Renal cortex interstitium (tissue), 11 donors: Measurements from ENCODE around the gene HMCN2. TPM values are rescaled to one million over a fixed set of nuclear protein-coding genes. Genes with fewer than 3 reads are reported as not detected.
"Not testable (repeated sequence)": the region's sequence is repeated elsewhere in the genome, so short reads cannot be mapped to it uniquely, and the experiment has no call there.

Source experiments
- DNase-seq, 11 donors: peaks; one replicate each; pipeline ENCODE4 v3.0.0-alpha.2; 2013; ENCODE audit warnings: low read depth in 9 of 11, low spot score in 4 of 11; ENCODE audit errors: extremely low read depth in 1 of 11
- polyA plus RNA-seq, 3 donors: library from polyadenylated mRNA; unstranded; fragments of 120-200 nt; gene quantifications; one replicate each; pipeline ENCODE4 v1.2.1, GENCODE V29; 2013; ENCODE audit not compliant: insufficient read length in 3 of 3

Gene HMCN2
- polyA plus RNA-seq, 3 donors: 0.76 to 1.6 (median 1.3) TPM

DNA sequence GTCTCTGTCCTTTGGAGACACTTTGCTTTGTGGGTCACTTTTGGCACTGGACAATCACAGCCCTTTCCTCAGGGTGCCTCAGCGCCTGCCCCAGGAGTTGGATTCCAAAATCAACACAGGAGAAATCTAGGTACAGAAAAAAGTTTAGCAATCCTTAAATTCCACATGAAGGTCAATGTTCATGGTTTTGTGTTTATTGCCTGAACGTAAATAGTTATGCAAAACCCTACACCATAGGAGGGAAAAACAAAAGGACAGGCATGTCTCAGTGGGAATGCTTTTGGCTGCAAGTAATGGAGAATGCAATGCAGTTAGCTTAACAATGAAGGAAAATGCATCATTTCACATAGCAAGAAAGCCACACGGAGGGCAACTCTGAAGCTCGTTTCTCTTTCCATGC lies 6.5 kb upstream of the HMCN2 start:
- DNase-seq: no peak

DNA sequence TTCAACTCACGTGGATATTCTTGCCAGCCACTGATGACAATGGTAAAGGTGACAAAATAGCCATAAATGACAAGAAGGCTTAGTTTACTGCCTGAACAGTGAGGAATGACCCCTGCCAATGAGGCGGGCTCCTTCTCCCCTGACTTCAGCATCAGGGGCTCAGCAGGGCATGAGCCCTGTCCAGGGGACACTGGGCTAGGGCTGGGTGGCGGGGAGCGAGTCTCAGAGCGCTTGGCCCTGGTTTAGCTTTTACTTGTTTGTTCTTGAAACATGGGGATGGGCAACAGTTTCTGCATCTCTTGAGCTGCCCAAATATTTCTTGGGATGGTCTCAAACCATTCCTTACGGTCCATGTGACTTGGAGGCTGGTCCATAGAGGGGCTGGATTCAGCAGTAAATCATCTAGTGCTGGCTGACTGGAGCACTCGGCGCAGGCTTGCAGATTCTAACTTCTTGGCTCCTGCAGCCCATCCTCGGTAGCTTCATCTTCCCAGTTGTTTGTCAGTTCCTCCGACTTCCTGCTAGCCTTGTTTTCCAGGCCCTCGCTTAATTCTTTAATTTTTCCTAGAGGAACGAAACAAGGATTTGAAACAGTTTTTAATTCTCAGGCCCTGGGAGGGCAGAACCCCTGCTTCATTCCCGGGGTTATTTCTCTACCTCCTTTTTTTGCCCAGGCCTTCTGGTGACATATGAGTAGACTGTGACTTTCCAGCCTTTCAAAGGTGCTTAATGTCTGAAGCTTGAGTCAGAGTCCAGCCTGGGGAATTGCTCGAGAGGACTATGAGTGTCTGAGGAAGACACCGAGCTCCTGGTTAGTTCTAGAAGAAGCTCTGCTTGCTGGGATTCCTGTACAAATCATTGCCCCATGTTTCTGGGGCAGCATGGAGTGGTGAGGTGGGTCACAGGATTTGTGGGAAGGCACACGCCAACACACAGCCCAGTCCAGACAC lies 4.5 kb upstream of the HMCN2 start:
- no peak for DNase-seq

DNA sequence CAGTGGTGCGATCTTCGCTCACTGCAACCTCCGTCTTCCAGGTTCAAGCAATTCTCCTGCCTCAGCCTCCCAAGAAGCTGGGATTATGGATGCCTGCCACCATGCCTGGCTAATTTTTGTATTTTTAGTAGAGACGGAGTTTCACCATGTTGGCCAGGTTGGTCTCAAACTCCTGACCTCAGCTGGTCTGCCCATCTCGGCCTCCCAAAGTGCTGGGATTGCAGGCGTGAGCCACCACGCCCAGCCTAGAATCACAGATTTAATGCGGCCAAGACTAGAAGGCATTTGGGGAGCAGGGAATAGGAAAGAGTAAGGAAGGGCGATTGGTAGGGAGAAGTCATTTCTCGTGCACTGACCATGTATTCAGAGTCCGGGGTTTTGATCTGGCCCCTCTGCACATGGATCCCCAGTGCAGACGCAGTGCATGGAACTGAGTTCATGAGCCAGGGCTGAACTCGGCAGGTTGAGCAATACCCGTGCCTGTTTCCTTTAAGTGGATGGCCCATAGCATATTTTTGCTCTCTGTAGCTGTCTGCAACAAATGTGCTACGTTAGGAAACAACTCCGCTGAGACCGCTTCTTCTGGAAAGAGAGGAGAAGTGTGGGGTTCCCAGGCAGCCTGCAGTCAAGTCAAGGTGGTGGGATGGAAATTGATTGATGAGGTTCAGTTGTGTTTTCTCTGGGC lies 3.4 kb upstream of the HMCN2 start:
- no peak for DNase-seq

DNA sequence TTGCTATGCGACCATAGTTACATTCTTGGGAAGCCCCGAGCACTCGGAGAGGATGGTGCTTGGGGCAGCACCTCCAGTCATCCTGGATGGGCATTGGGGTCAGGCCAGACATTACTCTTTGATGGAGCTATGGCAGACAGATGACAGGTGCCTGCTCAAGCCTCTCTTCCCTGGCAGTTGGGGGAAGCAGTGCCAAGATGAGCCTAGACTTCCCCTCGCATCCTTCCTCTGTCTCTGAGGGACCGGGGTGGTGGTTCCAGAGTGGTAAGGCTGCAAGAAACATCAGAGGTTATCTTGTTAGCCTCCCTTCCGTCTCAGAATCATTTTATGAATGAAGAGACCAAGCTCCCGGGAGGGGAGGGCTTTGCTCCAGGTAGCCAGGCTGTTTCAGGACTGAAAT lies 2.8 kb upstream of the HMCN2 start:
- no peak for DNase-seq

DNA sequence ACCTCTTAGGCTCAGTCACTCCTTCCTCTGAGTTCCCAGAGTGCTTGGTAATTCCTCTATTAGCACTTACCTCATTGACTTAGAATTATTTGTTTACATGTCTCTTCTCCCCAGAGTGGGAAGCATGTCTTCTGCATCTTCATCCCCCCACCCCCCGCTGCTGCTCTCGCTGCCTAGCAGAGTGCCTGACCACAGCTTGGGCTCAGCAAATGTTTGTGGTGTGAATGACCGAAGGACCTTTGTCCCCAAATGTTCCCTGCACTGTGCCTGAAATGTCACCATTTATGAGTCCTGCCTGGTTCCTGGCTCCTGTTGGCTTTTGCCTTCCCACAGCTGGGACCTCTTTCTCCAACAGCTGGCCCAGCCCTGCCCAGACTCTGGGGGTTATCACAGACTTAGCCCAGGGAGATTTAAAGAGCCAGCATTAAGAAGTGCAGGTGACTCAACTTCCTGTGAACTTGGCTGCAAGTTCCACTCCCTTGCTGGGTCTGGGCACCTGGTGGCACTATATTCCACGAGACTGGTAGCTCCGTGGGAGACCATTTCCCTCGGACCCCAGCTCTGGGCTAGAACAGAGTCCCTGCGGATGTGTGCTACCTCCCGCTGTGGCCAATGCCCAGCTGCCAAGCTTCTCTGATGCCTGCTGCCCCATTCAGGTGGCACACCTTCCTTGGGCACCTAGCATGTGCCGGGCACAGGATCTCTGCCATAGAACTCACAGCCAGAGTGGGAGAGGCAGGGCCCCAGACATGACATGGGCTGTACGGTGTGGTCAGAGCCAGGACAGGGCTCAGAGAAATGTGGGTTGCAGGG lies 1.8 kb upstream of the HMCN2 start:
- no peak for DNase-seq

DNA sequence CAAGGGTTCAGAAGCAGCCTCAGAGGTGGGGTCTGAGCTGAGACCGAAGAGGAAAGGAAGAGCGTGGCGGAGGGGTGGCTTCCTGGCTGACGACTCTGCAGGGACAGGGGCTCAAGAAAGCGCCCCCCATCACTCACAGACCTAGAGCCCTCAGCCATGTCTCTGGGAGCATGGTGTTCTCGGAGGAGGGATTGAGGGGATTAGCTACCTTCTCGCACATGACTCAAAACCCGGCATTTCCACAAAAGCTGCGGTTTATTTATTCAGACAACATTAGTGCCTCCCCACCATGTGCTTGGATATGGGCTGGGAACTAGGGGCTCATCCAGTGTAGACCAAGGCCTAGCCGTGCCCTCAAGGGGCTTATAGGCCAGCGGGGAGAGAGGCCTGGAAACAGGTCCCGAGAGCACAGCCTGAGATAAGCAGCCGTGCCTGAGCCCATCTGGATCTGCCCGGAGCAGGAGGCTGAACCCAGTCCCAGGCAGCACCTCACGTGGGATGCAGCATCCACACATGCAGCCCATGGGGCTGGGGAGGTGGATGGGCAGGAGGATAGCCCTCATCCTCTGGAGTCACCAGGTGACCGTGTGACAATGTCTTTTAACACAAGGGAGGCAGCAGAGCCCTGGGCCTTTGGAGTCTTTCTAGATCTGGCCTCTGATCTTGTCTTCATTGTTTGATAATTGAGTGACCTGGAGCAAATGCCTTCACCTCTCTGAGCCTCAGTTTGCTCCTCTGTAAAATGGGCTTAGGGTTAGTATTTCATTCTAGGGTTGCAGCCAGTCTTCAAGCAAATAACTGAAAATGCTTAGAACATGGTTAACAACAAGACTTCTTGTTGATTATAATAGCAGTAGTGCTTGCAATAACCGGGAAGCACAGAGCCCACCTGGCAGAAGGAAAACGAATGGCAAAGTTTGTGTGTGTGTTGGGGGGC lies 878 bp upstream of the HMCN2 start:
- no peak for DNase-seq

DNA sequence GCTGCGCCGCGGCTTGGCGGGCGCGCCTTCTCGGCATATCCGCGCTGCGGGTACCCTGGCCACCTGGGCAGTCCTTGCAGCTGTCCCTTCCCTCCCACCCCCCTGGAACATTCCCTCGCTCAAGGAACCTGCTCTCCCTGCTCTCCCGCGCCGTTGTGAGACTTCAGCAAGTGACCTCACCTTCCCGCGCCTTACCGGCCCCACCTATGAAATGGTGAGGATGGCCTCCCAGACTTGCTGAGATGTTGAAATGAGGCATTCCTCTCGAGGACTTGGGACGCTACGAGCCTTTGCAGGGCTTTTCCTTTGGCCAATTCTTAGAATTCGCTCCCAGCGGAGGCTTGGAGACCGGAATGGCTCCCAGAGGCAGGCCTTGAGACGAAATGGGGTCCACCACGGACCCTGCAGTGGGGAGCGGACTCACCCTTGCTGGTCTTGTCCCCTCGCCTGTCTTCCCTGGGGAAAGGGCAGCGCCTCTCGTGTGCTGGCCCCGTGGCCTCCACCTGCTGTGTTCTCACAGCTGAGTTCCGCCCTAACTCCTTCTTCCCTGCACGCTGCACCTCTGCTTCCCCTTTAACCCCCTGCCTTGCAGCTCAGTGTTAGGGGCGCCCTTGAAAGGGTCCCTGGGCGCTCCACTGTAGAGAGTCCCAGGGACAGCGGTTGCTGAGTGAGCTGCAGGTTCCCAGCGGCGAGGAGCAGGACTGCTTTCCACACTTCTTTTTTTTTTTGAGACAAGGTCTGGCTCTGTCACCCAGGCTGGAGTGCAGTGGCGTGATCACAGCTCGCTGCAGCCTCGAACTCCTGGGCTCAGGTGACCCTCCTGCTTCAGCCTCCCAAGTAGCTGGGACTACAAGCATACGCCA lies 907 bp downstream of the HMCN2 start:
- no peak for DNase-seq

DNA sequence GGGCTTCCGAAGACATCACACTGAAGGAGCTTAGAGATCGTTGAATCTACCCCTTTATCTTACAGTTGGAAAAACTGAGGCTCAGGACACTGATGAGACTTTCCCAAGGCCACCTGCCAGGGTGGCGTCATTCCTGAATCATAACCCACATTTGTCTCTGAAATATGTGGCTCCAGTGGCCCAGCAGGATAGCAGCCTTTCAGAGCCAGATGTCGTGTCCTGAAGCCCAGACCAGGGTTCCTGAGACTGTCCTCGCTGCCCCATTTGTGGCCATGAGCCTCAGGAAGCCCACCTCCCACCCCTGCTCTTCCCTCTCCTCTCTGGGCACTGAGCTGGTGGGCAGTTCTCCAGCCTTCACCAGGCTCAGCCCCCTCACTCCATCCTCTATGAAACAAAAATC lies 2.4 kb downstream of the HMCN2 start:
- DNase-seq: no peak

DNA sequence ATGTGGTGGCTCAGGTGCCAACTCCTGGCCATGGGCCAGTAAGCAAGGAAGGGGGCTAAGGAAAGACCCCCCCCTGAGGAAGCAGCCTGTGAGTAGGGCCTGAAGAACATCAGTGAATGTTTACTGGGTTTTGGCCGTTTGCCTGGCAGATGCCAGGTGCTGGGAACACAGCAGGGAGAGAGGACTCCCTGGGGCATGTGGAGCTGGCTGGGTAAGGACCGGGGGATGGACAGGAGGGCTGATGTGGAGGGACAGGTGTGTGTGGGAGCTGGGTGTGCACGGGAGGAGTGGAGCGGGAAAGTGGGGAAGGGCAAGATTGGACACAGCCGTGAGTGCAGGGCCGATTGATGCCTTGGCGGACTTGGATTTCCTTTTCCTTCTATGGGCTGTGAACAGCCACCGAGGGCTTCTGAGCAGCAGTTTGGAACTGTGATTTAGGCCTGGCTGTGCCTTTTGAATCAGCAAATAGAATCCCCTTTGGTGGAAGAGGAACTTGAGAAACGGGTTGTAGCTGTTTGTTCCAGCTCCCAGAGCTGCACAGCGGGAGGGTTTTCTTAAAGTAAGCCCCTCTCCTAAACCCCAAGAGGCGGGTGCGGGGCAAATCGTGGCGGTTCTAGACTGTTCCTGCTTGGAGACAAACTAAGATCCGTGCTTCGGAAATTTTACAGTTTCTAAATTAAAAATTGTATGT lies 3.1 kb downstream of the HMCN2 start:
- DNase-seq: no peak

DNA sequence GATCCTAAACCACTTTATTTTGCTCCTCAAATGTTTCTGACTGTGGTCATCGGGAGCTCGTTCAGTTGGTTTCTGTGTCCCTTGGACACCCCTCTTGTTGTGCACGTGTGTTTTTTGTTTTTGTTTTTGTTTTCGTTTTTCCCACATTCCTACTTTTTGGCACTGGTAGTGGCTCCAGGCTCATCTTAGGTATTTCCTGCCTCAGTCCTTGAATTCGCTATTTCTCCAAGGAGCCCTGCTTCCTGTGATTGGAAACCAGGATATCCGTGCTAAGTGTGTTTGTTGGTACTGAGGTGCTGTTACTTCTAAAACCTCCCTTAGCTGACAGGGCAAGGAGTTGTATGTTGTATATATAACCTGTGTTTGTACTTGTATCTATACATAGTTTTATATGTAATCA lies 5.9 kb downstream of the HMCN2 start:
- DNase-seq: no peak

DNA sequence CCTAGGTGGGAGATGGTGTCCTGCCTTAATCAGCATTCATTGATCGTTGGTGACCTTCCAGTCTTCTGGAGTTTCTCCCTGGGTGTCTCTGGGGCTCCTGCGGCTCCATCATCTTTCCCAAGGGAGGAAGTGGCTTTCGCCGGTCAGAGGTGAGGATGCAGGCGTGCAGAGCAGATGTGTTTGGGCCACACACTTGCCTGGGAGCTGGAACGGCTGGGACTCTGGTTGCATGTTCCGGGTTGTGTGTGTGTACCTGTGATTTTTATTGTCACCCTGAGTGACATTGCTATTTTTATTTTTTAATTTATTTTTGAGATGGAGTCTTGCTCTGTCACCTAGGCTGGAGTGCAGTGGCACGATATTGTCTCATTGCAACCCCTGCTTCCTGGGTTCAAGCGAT lies 9.6 kb downstream of the HMCN2 start:
- no peak for DNase-seq

DNA sequence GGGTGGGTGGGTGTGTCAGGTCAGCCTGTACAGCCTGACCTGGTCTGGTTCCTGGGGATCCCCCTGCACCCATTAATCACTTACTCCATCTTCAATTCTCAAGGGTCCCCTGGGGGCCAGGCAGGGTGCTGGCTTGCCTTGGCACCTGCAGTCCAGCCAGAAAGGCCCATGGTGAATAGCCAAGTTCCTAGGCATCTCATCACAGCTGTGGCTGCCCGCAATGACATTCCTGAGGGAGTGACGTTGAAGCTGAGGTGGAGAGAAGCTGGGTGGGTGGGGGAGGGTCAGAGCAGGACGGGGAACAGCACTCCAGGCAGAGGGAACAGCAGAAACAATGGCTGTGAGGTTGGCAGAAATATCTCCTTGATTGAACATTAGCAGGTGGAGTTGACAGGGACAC lies 10.6 kb downstream of the HMCN2 start:
- DNase-seq: no peak

DNA sequence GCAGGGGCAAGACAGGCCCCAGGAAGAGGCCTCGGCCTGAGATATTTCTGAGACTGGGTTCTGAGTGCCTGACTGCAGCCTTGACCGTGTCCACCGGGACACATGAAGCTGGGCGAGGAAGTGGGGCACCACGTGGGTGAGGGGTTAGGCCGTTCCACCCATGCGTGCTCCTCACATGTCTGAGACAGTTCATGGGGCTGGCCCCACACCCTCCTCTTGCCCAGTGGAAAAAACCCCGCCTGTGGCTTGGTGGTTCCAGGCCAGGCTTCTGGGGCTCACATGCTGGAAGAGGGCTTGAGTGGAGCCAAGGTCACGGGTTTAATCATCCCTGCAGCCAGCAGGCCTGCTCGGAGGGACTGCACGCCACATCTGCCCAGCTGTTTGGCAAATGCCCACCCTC lies 11.4 kb downstream of the HMCN2 start:
- no peak for DNase-seq

DNA sequence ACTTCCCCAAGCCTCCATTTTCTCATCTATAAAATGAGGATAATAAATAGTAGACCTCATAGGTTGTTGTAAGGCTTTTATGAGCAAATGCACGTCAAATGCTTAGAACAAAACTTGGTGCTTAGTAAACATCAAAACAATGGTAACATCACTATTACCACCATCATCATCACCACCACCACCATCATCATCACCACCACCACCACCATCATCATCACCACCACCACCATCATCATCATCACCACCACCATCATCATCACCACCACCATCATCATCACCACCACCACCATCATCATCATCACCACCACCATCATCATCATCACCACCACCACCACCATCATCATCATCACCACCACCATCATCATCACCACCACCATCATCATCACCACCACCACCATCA lies 12.0 kb downstream of the HMCN2 start:
- DNase-seq: not testable (repeated sequence)

DNA sequence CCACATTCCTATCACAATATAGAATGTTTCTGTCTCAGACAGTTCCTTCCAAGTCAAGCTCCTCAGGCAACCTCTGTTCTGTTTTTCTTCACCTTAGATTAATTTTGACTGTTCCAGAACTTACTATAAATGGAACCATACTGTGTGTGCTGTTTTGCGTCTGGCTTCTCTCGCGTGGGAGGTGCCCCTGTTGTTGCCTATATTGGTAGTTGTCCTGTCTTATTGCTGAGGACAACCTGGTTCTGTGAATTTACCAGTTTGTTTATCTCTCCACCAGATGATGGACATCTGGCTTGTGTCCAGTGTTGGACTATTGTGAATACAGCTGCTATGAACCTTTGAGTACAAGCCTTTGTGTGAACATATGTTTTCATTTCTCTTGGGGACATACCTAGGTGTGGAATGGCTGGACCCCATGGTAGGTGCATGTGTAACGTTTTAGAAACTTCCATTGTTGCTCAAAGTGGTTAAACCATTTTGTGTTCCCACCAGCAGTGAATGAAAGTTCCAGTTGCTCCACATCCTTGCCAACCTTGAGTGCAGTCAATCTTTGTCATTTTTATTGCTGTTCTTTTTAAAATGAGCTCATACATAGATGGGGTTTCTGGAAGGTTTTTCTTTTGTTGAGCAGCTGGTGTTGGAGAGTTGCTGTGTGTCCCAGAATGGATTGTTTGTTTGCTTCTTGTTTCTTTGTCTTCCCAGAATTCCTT lies 18.1 kb downstream of the HMCN2 start:
- no peak for DNase-seq

DNA sequence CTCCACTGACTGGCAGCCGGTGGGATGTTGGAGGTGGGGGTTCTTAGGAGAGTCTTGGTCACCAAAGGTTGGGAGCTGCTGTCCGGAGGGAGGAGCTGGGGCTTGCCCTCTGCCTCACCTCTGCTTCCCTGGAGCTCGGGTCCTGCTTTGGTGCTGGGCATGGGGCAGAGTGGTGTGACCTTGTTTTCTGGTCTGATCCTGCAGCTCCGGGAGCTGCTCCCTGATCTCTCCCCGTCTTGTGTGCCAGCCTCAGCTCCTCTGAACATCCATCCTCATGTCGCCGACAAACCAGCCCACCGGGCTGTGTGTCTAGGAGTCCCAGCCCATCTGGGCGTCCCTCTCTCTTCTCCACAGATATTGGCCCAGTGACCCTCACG lies 18.7 kb downstream of the HMCN2 start:
- no peak for DNase-seq

DNA sequence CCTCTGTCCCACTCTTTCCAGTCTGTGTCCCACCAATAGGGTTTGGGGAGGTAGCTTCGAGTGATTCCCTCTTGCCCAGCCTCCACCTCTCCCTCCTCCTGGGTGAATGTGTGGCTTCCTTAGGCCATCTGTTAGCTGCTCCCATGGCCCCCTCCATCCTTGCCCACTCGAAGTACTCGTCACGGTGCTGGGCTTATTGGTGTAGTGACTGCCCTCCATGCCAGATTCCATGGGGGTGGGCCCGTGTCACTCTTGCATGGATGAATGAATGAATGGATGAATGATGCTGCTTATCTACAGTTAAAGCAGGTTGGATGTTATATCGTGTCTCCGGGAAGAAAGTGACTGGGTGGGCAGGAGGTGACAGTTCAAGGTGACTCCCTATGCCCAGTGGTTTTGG lies 19.1 kb downstream of the HMCN2 start:
- DNase-seq: no peak
